GM13976 (cell line): ENCODE results near the gene SEMG1.

ENCODE experiments used
- DNase-seq: peaks from one replicate; pipeline ENCODE4 v3.0.0; 2012; ENCODE audit warnings: low spot score
- CTCF ChIP-seq: IDR thresholded peaks from 2 replicates; pipeline ENCODE4 v1.5.1; 2012; ENCODE audit warnings: borderline replicate concordance, mild to moderate bottlenecking; ENCODE audit not compliant: insufficient read depth; ENCODE audit errors: extremely low read depth, missing control alignments, control extremely low read depth
- in situ Hi-C: fragments of 300-500 bp; cut with MboI; formaldehyde crosslinking; loops from one replicate; pipeline ENCODE4 v1.12.0; 2022; ENCODE audit warnings: low sequenced_read_pairs, mixed read lengths, inconsistent platforms; ENCODE audit not compliant: unreplicated experiment

The SEMG1 gene

GRCh38 chr20:45235995-45236394 is 29.2 kb downstream of the SEMG1 start:
- in situ Hi-C loops = no loop called here
- DNase-seq = no peak

GRCh38 chr20:45238139-45238538 is 31.3 kb downstream of the SEMG1 start:
- no peak for TF ChIP-seq CTCF
- in situ Hi-C loops = no loop called here
- no peak for DNase-seq

More at GRCh38 chr20:45235995-45236394, 29.2 kb downstream of the SEMG1 start:
- TF ChIP-seq CTCF = peak; percentile 15

GRCh38 chr20:45246109-45246508 is 39.3 kb downstream of the SEMG1 start:
- in situ Hi-C loops = no loop called here
- TF ChIP-seq CTCF = no peak

GRCh38 chr20:45247865-45248264 is 41.0 kb downstream of the SEMG1 start:
- no peak for DNase-seq
- no peak for TF ChIP-seq CTCF
- in situ Hi-C loops = no loop called here

More at GRCh38 chr20:45246109-45246508, 39.3 kb downstream of the SEMG1 start:
- DNase-seq = no peak

- in situ Hi-C loops = no loop called here
These were observed 41.8 kb downstream of the SEMG1 start for GRCh38 chr20:45248609-45249008.

GRCh38 chr20:45251884-45252560 is 45.2 kb downstream of the SEMG1 start:
- DNase-seq = no peak
- in situ Hi-C loops = no loop called here
- TF ChIP-seq CTCF = no peak

More at GRCh38 chr20:45248609-45249008, 41.8 kb downstream of the SEMG1 start:
- TF ChIP-seq CTCF = no peak
- DNase-seq = no peak

- no peak for DNase-seq
- no peak for TF ChIP-seq CTCF
- in situ Hi-C loops = no loop called here
These were observed 46.4 kb downstream of the SEMG1 start for GRCh38 chr20:45253261-45253660.
